NCI-H460 (cell line): ENCODE data around the gene TIRAP. TPM values are rescaled to one million over a fixed set of nuclear protein-coding genes. Genes with fewer than 3 reads are reported as not detected.
"Not testable (repeated sequence)": the region's sequence is repeated elsewhere in the genome, so short reads cannot be mapped to it uniquely, and the experiment has no call there.

Experiments used
- DNase-seq: peaks from one replicate; pipeline ENCODE4 v3.0.0-alpha.2; 2016; ENCODE audit warnings: low read depth; ENCODE audit errors: extremely low read depth
- polyA plus RNA-seq: library from polyadenylated mRNA; depleted of rRNA; stranded (reverse); fragments of >200 nt; gene quantifications from 2 replicates; pipeline ENCODE4 v1.2.3, GENCODE V29; 2014; cell fraction: nucleus; rRNA removed
- total RNA-seq: library from RNA; depleted of rRNA; stranded (reverse); fragments of >200 nt; shearing (Covaris generic); gene quantifications from 2 replicates; pipeline ENCODE4 v1.2.3, GENCODE V29; 2014; rRNA removed

Gene TIRAP, protein sequence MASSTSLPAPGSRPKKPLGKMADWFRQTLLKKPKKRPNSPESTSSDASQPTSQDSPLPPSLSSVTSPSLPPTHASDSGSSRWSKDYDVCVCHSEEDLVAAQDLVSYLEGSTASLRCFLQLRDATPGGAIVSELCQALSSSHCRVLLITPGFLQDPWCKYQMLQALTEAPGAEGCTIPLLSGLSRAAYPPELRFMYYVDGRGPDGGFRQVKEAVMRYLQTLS
- 10.0 and 10.6 TPM in 2 replicates for total RNA-seq
- polyA plus RNA-seq = 8.9 and 11.8 TPM in 2 replicates

DNA sequence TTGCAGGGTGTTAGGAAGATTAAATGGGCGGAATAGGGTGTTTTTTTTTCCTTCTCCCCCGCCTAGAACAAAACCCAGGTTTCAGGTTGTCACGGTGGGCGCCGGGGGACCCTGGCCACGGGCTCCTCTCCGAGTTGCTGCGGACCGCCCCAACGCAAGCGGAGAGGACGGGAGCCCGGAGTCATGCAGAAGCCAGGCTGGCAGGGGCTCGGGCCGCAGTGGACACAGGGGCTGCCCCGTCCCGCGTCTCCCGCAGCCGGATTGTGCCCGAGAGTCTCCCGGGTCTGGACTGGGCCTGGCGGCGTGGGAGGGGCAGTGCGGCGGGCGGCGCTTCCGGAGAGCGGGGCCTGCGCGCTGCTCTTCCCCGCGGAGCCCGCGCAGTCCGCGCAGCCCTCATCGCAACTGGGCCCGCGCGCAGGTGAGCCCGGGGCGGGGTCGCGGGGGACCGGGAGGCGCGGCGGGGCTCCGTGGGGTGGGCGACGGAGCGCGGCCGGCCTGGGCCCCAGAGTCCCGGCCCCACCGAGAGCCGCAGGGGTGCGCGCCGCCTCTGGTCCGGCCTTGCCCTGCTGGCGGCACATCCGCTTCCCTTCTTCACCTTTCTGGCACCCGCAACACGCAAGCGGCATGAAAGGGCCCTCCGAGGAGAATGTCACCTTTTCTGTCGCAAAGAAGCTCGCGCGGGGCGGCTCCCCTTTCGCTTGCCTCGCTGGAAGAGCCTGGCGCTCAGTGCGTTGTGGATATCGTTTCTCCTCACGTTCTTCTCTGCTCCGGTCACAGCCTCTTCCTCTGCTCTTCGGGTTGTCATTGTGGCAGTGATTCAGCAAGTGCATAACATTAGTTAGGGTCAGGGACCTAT is at the start of gene TIRAP:
TSS of gene TIRAP (plus strand) at position 358 of the 856 bp plus-strand sequence. CDS start 7,802 bp downstream, outside the sequence.
- DNase-seq = no peak

DNA sequence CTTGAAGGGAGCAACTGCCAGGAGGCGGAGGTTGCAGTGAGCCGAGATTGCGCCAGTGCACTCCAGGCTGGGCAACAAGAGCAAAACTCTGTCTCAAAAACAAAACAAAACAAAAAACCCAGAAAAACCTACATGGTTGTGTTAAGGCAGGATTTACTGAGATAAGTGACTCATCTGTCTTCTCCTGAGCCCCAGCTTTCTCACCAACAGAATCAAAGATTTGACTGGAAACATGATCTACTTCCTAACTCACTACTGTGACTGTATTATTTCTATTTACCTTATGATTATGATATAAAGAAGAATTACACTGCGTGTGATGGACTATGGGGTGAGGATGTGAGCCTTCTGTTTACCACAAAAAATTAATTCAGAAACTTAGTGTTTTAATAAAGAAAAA is 49.5 kb upstream of the TIRAP start:
- no peak for DNase-seq

DNA sequence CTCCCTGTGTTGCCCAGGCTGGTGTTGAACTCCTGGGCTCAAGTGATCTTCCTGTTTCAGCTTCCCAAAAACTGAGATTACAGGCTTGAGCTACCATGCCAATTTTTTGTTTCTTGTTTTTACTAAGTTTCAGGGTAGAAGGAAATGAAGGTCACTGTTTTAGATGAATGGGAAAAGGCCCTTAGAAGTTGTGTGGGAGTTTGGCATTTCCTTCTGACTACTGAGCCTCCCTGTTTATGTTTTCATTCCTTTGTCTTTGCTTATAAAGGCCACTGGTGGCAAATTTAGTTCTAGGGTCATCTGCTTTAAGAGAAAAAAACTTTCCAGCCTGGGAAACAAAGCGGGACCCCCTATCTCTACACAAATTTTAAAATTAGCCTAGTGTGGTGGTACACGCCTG is 36.3 kb upstream of the TIRAP start:
- no peak for DNase-seq

DNA sequence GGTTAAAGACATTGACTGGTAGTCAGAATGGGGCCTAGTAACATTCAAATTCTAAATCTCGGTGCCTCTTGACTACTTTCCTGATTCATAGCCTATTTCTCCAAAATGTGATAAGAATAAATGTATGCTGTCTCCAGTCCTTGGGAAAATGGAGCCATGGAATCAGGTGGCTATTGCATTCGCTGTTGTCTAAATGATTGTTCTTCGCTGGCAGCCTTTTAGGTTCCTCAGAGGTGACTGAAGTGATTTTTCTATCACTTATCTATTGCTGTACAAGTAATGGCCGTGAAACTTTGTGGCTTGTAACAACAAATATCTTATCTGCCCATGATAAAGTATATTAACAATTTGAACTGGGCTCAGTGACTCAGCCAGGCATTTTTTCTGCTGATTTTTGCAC is 29.6 kb upstream of the TIRAP start:
- no peak for DNase-seq

DNA sequence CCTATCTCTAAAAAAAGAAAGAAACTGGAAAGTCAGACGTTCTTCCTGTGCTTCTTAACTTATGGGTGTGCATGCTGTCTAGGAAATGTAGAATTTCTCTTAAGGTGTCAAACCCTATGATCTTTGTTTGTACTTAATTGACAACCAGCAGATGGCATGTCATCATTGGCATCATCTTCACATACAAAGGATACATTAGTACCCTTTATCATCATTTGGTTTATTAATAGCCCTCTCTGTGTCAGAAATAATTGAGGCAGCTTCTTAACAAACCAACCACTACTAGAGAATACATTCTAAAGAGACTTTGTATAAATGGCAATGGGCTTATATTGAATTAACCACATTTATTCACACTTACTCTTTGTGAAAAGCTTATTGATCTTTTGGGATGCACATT is 28.1 kb upstream of the TIRAP start:
- DNase-seq = no peak

DNA sequence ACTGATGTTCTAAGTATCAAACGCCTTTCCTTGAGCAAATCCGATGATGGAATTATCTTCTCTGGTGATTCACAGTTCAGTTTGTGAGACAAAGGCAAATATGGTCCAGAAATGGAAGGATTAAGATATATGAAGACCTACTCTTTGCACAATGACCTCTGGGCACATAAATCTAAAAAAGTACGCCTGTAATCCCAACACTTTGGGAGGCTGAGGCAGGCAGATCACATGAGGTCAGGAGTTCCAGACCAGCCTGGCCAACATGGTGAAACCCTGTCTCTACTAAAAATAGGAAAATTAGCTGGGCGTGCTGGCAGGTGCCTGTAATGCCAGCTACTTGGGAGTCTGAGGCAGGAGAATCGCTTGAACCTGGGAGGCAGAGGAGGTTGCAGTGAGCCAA is 27.4 kb upstream of the TIRAP start:
- not testable (repeated sequence) for DNase-seq

DNA sequence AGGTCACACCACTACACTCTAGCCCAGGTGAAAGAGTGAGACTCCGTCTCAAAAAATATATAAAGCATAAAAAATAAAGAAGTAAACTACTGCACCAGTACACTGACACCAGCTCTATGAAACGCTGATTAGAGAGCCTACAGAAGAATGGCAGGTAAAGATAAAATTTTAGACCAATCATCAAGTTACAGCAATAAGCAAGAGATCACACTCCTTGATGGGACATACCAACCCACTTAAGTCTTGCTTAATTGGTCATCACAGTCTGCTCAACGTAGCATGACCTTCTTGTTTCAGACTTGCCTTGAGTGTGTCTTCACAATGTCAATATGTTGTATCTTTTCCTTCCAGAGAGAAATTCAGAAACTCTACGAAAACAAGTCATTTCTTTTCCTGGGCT is 26.7 kb upstream of the TIRAP start:
- no peak for DNase-seq

DNA sequence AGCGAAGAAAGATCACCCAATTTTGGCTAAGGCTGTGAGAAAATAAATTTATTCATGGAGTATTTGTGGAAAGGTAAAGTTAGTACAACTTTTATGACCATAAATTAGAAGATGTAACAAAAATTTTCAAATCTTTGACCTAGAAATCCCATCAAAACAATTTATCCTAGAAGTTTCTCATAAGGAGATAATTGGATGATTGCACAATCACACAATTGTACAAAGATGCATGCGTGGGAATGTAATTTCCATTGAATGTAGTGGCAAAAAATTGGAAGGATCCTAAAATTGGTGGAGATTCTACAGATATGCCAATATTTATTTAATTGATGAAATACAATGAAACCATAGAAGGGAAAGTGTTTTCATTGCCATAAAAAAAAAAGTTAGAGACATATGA is 25.7 kb upstream of the TIRAP start:
- no peak for DNase-seq

DNA sequence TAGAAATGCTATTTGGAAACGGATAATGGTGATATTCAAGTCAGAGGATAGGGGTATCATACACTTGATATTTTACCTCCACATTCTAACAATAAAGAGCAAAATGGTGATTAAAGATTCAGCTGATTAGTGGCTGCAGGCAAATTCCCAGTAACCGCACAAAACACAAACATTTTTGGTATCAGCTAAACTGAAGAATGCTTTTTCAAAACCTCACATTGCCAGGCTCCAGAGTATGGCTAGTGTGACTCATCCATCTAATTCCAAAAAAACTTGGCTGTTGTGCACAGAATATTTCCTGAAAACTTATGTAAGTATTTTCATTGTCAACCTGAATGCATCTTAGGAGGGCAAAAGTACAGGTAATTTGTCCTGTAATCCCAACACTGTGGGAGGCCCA is 25.1 kb upstream of the TIRAP start:
- DNase-seq = no peak

DNA sequence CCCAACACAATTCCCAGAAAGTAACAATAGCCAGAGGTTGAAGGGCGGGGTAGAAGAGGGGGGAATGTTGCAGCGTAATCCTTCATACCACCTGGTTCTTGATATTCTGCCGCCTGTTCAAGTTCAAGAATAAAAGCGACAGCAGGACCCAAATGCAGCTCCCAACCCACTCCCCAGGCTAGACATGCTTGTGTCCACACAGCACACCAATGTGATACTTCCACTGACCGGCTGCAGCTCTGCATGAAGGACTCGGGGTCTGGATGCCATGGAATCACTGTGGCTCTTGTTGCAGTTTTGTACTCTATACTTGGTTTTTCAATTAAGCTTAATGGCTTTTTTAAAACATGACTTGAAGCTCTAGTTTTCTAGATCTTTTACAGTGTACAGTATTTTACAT is 20.7 kb upstream of the TIRAP start:
- no peak for DNase-seq

DNA sequence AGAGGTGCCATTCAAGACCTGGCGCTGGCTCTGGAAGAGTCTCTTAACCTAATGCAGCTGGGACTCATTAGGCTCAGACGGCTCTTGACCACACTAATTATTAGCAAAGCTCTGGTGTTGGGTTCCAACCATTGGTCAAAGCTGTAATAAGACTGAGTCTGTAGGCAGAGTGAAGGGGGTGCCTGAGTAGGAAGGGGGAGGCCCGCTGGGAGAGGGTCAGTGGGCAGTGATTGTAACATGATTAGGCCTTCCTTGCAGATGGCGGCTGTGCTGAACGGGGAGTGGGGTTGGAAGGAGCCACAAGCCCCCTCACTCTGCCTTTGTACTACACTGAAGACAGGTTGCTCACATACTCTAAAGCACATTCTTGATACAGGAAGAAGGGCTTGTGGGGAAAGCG is 19.4 kb upstream of the TIRAP start:
- DNase-seq = no peak

DNA sequence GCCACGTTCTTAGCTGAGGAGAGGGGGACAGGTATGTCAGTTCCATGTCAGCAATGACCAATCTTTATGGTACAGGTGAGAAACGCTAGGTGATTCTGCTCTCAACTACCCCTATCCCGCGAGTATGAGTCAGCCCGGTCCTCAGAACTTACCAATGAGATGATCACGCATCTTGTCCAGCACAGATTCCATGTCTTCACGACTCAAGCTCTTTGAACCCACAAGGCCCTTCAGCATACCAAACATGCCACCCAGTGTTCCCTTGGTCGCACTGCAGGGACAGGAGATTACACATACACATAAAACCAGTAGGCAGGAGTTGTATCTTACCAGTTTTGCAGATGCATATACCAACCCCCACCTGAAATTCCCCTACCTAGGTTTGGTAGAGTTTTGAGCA is 17.1 kb upstream of the TIRAP start:
- no peak for DNase-seq

DNA sequence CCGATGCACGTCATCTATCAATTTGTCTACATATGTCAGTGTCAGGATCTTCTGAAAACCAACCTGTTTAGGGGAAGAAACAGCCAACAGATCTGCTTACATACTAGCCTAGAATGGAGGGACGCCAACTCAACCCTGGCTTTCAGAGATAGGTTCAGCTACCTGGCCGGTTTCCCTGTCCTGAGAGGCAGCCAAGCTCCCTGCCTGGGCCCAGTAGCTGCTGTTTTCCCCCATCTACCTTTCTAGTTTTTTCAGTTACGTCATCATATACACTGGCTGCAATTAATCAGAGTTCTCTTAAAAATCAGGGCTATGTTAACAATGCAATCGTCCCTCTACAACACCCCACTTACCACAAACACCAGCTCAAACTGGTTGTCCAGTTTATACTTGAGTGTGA is 15.2 kb upstream of the TIRAP start:
- no peak for DNase-seq

DNA sequence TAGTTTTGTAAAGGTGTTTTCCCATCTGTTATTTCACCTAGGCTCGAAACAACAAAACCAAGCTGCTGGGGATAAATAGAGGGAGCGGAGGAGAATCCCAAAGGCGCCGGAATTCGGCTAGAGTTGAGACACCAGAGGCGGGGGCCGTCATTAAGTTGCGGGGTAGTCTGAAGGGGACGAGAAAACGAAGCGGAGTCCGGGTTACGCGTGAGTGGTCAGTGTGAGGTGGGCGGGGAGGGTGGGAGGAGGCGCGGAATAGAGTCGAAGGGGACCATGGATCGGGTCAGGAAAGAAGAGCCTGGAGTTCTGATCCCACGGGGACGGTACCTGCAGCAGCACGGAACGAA is 14.6 kb upstream of the TIRAP start:
- no peak for DNase-seq

DNA sequence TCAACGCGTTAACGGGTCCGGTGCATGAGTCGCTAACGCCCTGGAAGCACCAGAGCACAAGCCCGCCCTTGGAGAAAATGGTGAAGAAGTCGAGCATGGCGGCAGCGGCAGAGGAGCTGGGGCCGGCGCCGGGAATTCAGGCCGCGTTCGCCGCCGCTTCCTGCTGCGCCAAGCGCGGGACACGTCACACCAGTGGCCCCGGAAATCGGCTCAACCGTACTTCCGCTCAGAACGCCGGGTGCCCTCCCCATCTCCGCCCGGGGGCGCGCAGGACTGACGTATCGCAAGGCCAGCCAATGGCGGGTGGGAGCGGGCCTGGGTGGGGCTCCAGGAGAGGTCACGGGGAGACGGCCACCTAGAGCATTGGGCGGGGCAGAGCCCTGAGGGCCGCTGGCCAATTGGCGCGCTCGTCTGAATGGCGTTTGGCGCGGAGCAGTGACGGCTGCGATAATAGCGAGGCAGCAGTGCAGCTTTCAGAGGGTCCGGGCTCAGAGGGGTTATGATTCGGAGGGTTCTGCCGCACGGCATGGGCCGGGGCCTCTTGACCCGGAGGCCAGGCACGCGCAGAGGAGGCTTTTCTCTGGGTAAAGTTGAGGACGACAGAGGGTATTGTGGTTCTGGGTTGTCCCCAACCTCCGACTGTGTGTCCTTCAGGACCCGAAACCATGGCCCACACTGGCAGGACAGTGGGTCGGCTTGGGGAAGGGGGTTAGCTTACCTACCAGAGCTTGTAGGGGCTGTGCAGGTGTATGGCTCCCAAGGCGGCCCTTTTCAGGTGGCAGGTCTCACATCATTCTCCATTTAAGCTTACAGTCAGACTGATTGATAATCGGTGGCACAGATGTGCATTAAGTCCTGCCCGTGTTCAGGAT is 13.9 kb upstream of the TIRAP start, which contains the start of the genes FOXRED1 and SRPRA:
TSS of gene FOXRED1 (plus strand) at position 447 of the 872 bp plus-strand sequence. CDS start at position 500, 53 bp downstream.
TSS of gene SRPRA (minus strand) at position 188 of the 872 bp plus-strand sequence. CDS start at position 97, 91 bp downstream.
- peak; percentile 96 for DNase-seq

DNA sequence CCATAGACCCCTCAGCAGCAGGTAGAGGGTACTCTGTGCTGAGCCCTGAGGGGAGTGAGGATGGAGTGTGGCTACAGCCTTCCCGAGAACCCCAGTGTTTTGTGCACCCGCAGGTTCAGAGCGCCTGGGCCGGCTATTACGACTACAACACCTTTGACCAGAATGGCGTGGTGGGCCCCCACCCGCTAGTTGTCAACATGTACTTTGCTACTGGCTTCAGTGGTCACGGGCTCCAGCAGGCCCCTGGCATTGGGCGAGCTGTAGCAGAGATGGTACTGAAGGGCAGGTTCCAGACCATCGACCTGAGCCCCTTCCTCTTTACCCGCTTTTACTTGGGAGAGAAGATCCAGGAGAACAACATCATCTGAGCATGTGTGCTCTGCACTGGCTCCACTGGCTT is 5.6 kb upstream of the TIRAP start:
- no peak for DNase-seq

DNA sequence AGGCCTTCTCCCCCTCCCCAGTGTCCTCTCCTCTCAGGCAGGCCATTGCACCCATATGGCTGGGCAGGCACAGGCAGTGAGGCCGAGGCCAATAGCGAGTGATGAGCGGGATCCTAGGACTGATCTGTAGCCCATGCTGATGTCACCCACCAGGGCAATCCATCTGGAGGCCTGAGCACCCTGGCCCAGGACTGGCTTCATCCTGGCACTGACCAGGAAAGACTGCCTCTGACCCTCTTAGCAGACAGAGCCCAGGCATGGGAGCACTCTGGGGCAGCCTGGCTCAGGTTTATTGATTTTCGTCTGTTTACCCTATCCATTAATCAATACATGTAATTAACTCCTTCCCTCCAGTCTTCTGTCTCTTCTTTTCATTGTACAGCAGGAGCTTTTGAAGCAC is 5.1 kb upstream of the TIRAP start:
- no peak for DNase-seq

DNA sequence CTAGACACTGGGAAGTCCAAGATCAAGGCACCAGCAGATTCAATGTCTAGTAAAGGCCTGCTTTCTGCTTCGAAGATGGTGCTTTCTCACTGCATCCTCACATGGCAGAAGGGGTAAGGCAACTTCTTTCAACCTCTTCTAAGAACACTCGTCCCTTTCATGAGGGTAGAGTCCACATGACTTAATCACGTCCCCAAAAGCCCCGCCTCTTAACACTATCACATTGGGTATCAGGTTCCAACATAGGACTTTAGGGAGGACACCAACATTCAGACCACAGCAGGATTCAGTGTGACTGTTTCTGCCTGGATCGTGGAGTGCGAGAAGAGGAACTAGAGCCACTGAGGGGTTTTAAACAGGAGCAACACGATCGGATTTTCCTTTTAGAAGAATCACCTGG is 3.7 kb upstream of the TIRAP start:
- no peak for DNase-seq

DNA sequence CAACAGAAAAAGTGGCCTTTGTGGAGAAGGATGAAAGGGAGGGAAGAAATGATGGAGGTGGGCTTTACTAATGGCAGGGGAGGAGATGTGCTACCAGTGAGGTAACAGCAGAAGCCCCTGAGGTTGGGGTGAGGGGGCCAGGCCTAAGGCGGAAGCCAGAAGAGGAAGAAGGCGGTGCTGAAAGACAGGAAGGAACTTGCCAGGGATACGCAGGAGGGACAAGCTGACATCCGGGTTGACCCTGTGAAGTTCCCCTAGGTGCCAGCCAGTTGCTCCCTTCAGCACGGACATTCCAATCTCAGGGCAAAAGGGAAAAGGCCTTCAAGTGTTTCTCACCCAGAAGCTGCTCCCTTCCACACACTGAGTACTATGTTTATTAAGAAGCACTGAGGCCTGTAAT is 2.3 kb upstream of the TIRAP start:
- no peak for DNase-seq

DNA sequence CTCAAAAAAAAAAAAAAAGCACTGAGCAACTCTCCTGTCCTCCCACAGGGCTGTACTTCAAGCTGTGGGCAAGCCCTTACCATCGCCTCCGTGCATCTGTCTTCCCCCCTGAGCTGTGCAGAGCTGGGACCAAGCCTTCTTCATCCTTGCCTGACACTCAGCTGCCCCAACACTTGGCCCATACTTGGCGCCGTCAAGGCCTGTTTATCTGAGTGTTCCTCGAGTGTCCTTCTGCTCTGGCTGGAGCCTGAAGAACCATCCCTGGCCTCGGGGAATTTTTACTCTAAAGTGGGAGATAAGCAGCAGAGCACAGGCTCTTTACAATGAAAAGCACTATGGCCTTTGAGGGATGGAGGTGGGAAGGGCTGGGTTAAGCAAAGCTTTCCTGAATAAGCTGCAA is 1.6 kb upstream of the TIRAP start:
- DNase-seq = no peak

DNA sequence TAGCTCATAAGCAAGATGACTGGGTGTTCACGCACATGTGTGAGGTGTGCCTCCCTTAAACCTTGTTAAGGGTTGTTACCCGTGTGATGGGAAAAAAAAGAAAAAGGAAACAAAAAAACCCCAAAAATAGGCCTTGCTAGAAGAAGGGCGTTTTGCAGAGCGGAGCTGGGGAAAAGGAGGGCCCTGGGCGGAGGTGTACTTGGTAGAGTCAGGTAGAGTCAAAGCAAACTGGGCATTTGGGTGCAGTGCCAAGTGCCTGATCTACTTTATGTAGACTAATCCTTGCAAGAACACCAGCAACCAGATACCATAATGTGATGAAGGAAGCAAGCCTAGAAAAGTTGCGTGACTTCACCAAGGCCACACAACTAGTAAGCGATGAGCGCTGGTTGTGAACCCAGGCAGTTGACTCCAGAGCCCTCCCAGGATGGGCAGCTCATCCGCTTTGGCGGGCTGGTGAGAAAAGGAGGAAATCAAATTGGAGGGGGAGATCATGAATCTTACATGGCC is 1.2 kb upstream of the TIRAP start:
- no peak for DNase-seq
